HCT116 (cell line): ENCODE data around the gene CERS5. TPM values are rescaled to one million over a fixed set of nuclear protein-coding genes. Genes with fewer than 3 reads are reported as not detected.
A peak's percentile ranks its signal among the peaks of the same experiment; 100 is the strongest.

Source experiments
- ATAC-seq: fragments of 200-7000 bp; cut with Tn5 transposase; 2 replicates; pipeline ENCODE4 v1.9.1; 2020; ENCODE audit warnings: mild to moderate bottlenecking, moderate library complexity
- BruUV-seq: library from RNA; stranded (reverse); fragments of 400-500 nt; replicated peaks from 2 replicates; lab custom pipeline; 2021; lab: Mats Ljungman, UMichigan
- CTCF ChIA-PET: fragments of 300-600 bp; sonication (Branson Sonifier 250); formaldehyde crosslinking; loops from one replicate; lab custom pipeline; 2021; ENCODE audit warnings: antibody characterized with exemption; lab: Charles Lee
- POLR2A ChIA-PET: fragments of 300-600, 350-600 bp; sonication (Branson Sonifier 250); formaldehyde crosslinking; loops from one replicate; lab custom pipeline; 2021; ENCODE audit warnings: antibody characterized with exemption; lab: Charles Lee
- RAD21 ChIA-PET, 2 experiments: fragments of 300-600 bp; sonication (Branson Sonifier 250); formaldehyde crosslinking; loops; one replicate each; lab custom pipeline; 2023; ENCODE audit warnings: low total read pairs in 2 of 2; ENCODE audit not compliant: uncharacterized antibody in 2 of 2, unreplicated experiment in 2 of 2, low non-redundant PET in 1 of 2; lab: Charles Lee
- DNase-seq: peaks from one replicate; pipeline ENCODE4 v3.0.0-alpha.2; 2010; ENCODE audit warnings: low read depth, low spot score
- H2AFZ ChIP-seq: fragments of 200-600 bp; shearing (Covaris generic), sonication (generic); 2 replicates; pipeline ENCODE4 v1.6.1; 2017; ENCODE audit warnings: low read depth, mixed run types, mixed read lengths, antibody characterized with exemption, low read length; ENCODE audit not compliant: poor library complexity, severe bottlenecking
- H3K27ac ChIP-seq: 2 replicates; pipeline ENCODE4 v1.5.1; 2012; ENCODE audit warnings: low read depth, low read length
- H3K27me3 ChIP-seq: fragments of 200-600 bp; sonication (generic); 2 replicates; pipeline ENCODE4 v1.6.1; 2016; ENCODE audit warnings: mixed run types, low read length, mixed read lengths; ENCODE audit not compliant: insufficient read depth
- H3K36me3 ChIP-seq, 2 experiments: fragments of 200-500 bp in 1 of 2; fragments of 200-600 bp in 1 of 2; sonication (Bioruptor generic) in 1 of 2; sonication (generic) in 1 of 2; 2 replicates each; pipeline versions ENCODE4 v1.5.1 to v1.6.1; 2014 to 2016; ENCODE audit warnings: low read length in 2 of 2, inconsistent platforms in 1 of 2, mixed read lengths in 1 of 2, mixed run types in 1 of 2; ENCODE audit not compliant: insufficient read depth in 2 of 2, control insufficient read depth in 1 of 2
- H3K4me1 ChIP-seq, 2 experiments: fragments of 200-600 bp in 1 of 2; sonication (generic) in 1 of 2; 2 replicates each; pipeline versions ENCODE4 v1.5.1 to v1.6.1; 2012 to 2017; ENCODE audit warnings: low read length in 2 of 2, inconsistent platforms in 1 of 2, mild to moderate bottlenecking in 1 of 2, mixed read lengths in 1 of 2, mixed run types in 1 of 2, moderate library complexity in 1 of 2; ENCODE audit not compliant: insufficient read depth in 2 of 2, control insufficient read depth in 1 of 2
- H3K4me2 ChIP-seq: fragments of 200-600 bp; sonication (generic); 2 replicates; pipeline ENCODE4 v1.6.1; 2017; ENCODE audit warnings: mixed run types, low read length, mixed read lengths
- H3K4me3 ChIP-seq, 2 experiments: fragments of 200-600 bp in 1 of 2; sonication (generic) in 1 of 2; replicated peaks in 1 of 2; 2 replicates each; pipeline ENCODE4 v1.5.1; 2011 to 2016; ENCODE audit warnings: low read length in 2 of 2, control low read depth in 1 of 2, low read depth in 1 of 2, mild to moderate bottlenecking in 1 of 2, mixed read lengths in 1 of 2, mixed run types in 1 of 2
- H3K79me2 ChIP-seq: fragments of 200-600 bp; sonication (generic); 2 replicates; pipeline ENCODE4 v1.6.1; 2017; ENCODE audit warnings: mild to moderate bottlenecking, mixed run types, low read length, moderate library complexity, mixed read lengths; ENCODE audit not compliant: insufficient read depth
- H3K9ac ChIP-seq: fragments of 200-600 bp; sonication (generic); 2 replicates; pipeline ENCODE4 v1.6.1; 2016; ENCODE audit warnings: low read length, mixed read lengths
- H3K9me2 ChIP-seq: fragments of 200-600 bp; sonication (generic), shearing (Covaris generic); 2 replicates; pipeline ENCODE4 v1.6.1; 2017; ENCODE audit warnings: mixed run types, mild to moderate bottlenecking, moderate library complexity; ENCODE audit not compliant: insufficient read depth
- H3K9me3 ChIP-seq, 2 experiments: fragments of 200-500 bp in 1 of 2; fragments of 200-600 bp in 1 of 2; sonication (Bioruptor generic) in 1 of 2; sonication (generic) in 1 of 2; 2 replicates each; pipeline ENCODE4 v1.6.1; 2014 to 2017; ENCODE audit warnings: low read length in 2 of 2, mixed read lengths in 2 of 2, inconsistent platforms in 1 of 2, low read depth in 1 of 2, mild to moderate bottlenecking in 1 of 2, mixed run types in 1 of 2, moderate library complexity in 1 of 2; ENCODE audit not compliant: control insufficient read depth in 1 of 2, insufficient read depth in 1 of 2
- H4K20me1 ChIP-seq: fragments of 200-600 bp; sonication (generic), shearing (Covaris generic); 2 replicates; pipeline ENCODE4 v1.6.1; 2017; ENCODE audit warnings: mixed run types, mild to moderate bottlenecking, moderate library complexity; ENCODE audit not compliant: insufficient read depth
- CEBPB ChIP-seq: IDR thresholded peaks from 2 replicates; pipeline ENCODE4 v1.6.1; 2012; ENCODE audit warnings: low read depth
- EGR1 ChIP-seq: IDR thresholded peaks from 2 replicates; pipeline ENCODE4 v1.6.1; 2012; ENCODE audit warnings: low read depth
- ELF1 ChIP-seq: IDR thresholded peaks from 2 replicates; pipeline ENCODE4 v1.6.1; 2012; ENCODE audit warnings: low read depth, borderline replicate concordance
- EZH2 ChIP-seq: fragments of 200-600 bp; sonication (generic); IDR thresholded peaks from 2 replicates; pipeline ENCODE4 v1.6.1; 2017; ENCODE audit warnings: antibody characterized with exemption, mixed run types
- MAX ChIP-seq: IDR thresholded peaks from 2 replicates; pipeline ENCODE4 v1.6.1; 2012
- SIN3A ChIP-seq: IDR thresholded peaks from 2 replicates; pipeline ENCODE4 v1.6.1; 2012; ENCODE audit warnings: low read depth
- SRF ChIP-seq: IDR thresholded peaks from 2 replicates; pipeline ENCODE4 v1.6.1; 2012; ENCODE audit warnings: low read depth
- TCF7L2 ChIP-seq: IDR thresholded peaks from 2 replicates; pipeline ENCODE4 v1.7.0; 2011; ENCODE audit warnings: borderline replicate concordance, inconsistent platforms; ENCODE audit not compliant: insufficient read depth, insufficient read length; ENCODE audit errors: extremely low read depth
- ZBTB33 ChIP-seq: IDR thresholded peaks from 2 replicates; pipeline ENCODE4 v1.6.1; 2011; ENCODE audit warnings: mild to moderate bottlenecking, low read length, moderate library complexity; ENCODE audit not compliant: insufficient replicate concordance; ENCODE audit errors: extremely low read depth
- intact Hi-C: fragments of 100-400 bp; cut with micrococcal nuclease; formaldehyde crosslinking; loops from 2 replicates; pipeline ENCODE4 v1.10.0; 2022
- total RNA-seq: library from RNA; stranded (reverse); gene quantifications from one replicate; pipeline ENCODE4 v1.2.1, GENCODE V29; 2021; ENCODE audit not compliant: unreplicated experiment

The CERS5 gene
- total RNA-seq, 1 experiment from 2014 or later, result 33.4 TPM

- H3K36me3 ChIP-seq, result peaks cover 12 to 20% of the 10 kb centered on the region in 2 experiments
- no peak overlapping the region for H3K4me3 ChIP-seq
- H4K20me1 ChIP-seq, result peaks cover 2% of the 10 kb centered on the region; the same call in 1 of the 2 replicates
- H3K79me2 ChIP-seq, result peaks cover 12% of the 10 kb centered on the region
- no peak for TF ChIP-seq SIN3A
- no peak for TF ChIP-seq MAX
- TF ChIP-seq CEBPB, result no peak
- no peak for TF ChIP-seq ZBTB33
- no peak for TF ChIP-seq SRF
- TF ChIP-seq EGR1, result no peak
- TF ChIP-seq ELF1, result no peak
- TF ChIP-seq TCF7L2, result no peak
- no peak for TF ChIP-seq EZH2
- no peaks in the 10 kb centered on the region for H3K27me3 ChIP-seq
- CTCF ChIA-PET, result no interaction called here
- ATAC-seq (no peak), DNase-seq (no peak)
- POLR2A ChIA-PET, result interaction anchor here (2.2 kb wide), 1 partner anchor 28 kb away, joined by 20 read pairs; the partner anchor contains the start of gene COX14
- peaks cover 5 to 21% of the 10 kb centered on the region in 2 experiments for H3K4me1 ChIP-seq
- BruUV-seq, result TSS peak; percentile 51
- no peak overlapping the region for H2AFZ ChIP-seq
- intact Hi-C loops, result loop anchor here (10.0 kb wide), 1 partner anchor 322 kb away; the partner anchor contains the start of gene LARP4
- no peak overlapping the region for H3K27ac ChIP-seq
- RAD21 ChIA-PET, result no interaction called here
- no peak overlapping the region for H3K9ac ChIP-seq
- no peaks in the 10 kb centered on the region for H3K9me2 ChIP-seq
- peak overlapping the region; percentile 85; the same call in 1 of the 2 replicates for H3K4me2 ChIP-seq
- no peaks in the 10 kb centered on the region for H3K9me3 ChIP-seq
Observed at GRCh38 chr12:50083301-50083700, 83.9 kb downstream of the CERS5 start.
